HepG2 (cell line): ENCODE measurements around the gene CALY. TPM values are rescaled to one million over a fixed set of nuclear protein-coding genes. Genes with fewer than 3 reads are reported as not detected.

Source experiments
- ATAC-seq: fragments of 200-7000 bp; cut with Tn5 transposase; 3 replicates; pipeline ENCODE4 v1.9.1; 2020; ENCODE audit warnings: mild to moderate bottlenecking, moderate library complexity
- BruUV-seq: library from RNA; stranded (reverse); fragments of 400-500 nt; replicated peaks from 2 replicates; lab custom pipeline; 2021; lab: Mats Ljungman, UMichigan
- CTCF ChIA-PET: fragments of 300-600 bp; formaldehyde crosslinking; extraction: SDS; loops from one replicate; lab custom pipeline; 2021; ENCODE audit warnings: low total read pairs, inconsistent platforms, low intra/inter-chr PET ratio; lab: Yijun Ruan, JAX
- POLR2A ChIA-PET: fragments of 350-600 bp; sonication (Branson Sonifier 250); formaldehyde crosslinking; loops from one replicate; lab custom pipeline; 2020; ENCODE audit warnings: antibody characterized with exemption, inconsistent platforms; lab: Yijun Ruan, JAX
- DNase-seq: peaks from one replicate; pipeline ENCODE4 v3.0.0-alpha.2; 2015; ENCODE audit warnings: low spot score
- FAIRE-seq: peaks from 3 replicates; lab custom pipeline; 2011; peaks lifted over from hg19 to GRCh38; lab: Jason Lieb, UNC
- H2AFZ ChIP-seq: one replicate; pipeline ENCODE4 v1.6.1; 2011; ENCODE audit warnings: low read length, inconsistent platforms
- H3K27ac ChIP-seq: fragments of 300-600 bp; 3 replicates; pipeline ENCODE4 v1.8.0; 2011; ENCODE audit warnings: mixed run types, mild to moderate bottlenecking, mixed read lengths, low read length, inconsistent platforms; ENCODE audit not compliant: insufficient read depth; ENCODE audit errors: extremely low read length
- H3K27me3 ChIP-seq, 2 experiments: fragments of 200-600 bp in 1 of 2; 2 replicates in 1 of 2; 3 replicates in 1 of 2; pipeline versions ENCODE4 v1.6.0 to v1.8.0; 2011; ENCODE audit warnings: low read length in 2 of 2, mild to moderate bottlenecking in 2 of 2, moderate library complexity in 2 of 2, inconsistent platforms in 1 of 2; ENCODE audit not compliant: insufficient read depth in 2 of 2, control insufficient read depth in 1 of 2
- H3K36me3 ChIP-seq, 2 experiments: fragments of 200-600 bp in 1 of 2; replicated peaks in 1 of 2; 2 replicates in 1 of 2; 3 replicates in 1 of 2; pipeline versions ENCODE4 v1.5.1 to v1.8.0; 2011; ENCODE audit warnings: low read length in 2 of 2, inconsistent platforms in 1 of 2; ENCODE audit not compliant: insufficient read depth in 2 of 2, control insufficient read depth in 1 of 2
- H3K4me1 ChIP-seq: 2 replicates; pipeline ENCODE4 v1.5.1; 2012; ENCODE audit warnings: low read length, inconsistent platforms; ENCODE audit not compliant: insufficient read depth
- H3K4me2 ChIP-seq: 2 replicates; pipeline ENCODE4 v1.6.0; 2011; ENCODE audit warnings: low read depth, low read length, inconsistent platforms
- H3K4me3 ChIP-seq, 3 experiments: fragments of 200-600 bp in 1 of 3; sonication (generic), shearing (Covaris generic) in 1 of 3; replicated peaks in 1 of 3; 2 replicates each; pipeline ENCODE4 v1.5.1; 2011 to 2016; ENCODE audit warnings: low read length in 3 of 3, inconsistent platforms in 2 of 3, low read depth in 2 of 3, mild to moderate bottlenecking in 2 of 3, control low read depth in 1 of 3, mixed read lengths in 1 of 3; ENCODE audit not compliant: insufficient read depth in 1 of 3
- H3K79me2 ChIP-seq: one replicate; pipeline ENCODE4 v1.6.1; 2011; ENCODE audit warnings: low read length, inconsistent platforms; ENCODE audit not compliant: insufficient read depth
- H3K9ac ChIP-seq: 2 replicates; pipeline ENCODE4 v1.6.0; 2011; ENCODE audit warnings: mild to moderate bottlenecking, low read depth, low read length, inconsistent platforms; ENCODE audit not compliant: insufficient read depth
- H3K9me3 ChIP-seq: 2 replicates; pipeline ENCODE4 v1.5.1; 2012; ENCODE audit warnings: mild to moderate bottlenecking, low read length
- H4K20me1 ChIP-seq: 2 replicates; pipeline ENCODE4 v1.6.0; 2011; ENCODE audit warnings: inconsistent platforms, mild to moderate bottlenecking, low read length, moderate library complexity; ENCODE audit not compliant: insufficient read depth
- AGO2 ChIP-seq: fragments of 200-400 bp; formaldehyde crosslinking; optimal IDR thresholded peaks from 2 replicates; pipeline ENCODE3; 2017; ENCODE audit warnings: mild to moderate bottlenecking, low read depth, low read length, moderate library complexity
- FOXM1 ChIP-seq: sonication (generic); formaldehyde crosslinking; IDR thresholded peaks from 2 replicates; pipeline ENCODE4 v1.5.0; 2020; ENCODE audit warnings: missing genetic modification reagents
- GATA4 ChIP-seq: sonication (generic); IDR thresholded peaks from 2 replicates; pipeline ENCODE4 v1.6.1; 2016; ENCODE audit warnings: antibody characterized with exemption, low read depth, borderline replicate concordance
- HMGA1 ChIP-seq: sonication (generic); formaldehyde crosslinking; conservative IDR thresholded peaks from 2 replicates; pipeline ENCODE4 v1.4.0; 2020; ENCODE audit warnings: missing genetic modification reagents
- NFE2L2 ChIP-seq: fragments of 150-350 bp; IDR thresholded peaks from 2 replicates; pipeline ENCODE4 v1.6.1; 2014; ENCODE audit warnings: low read length
- RBFOX2 ChIP-seq: fragments of 200-400 bp; formaldehyde crosslinking; IDR thresholded peaks from 2 replicates; pipeline ENCODE4 v1.6.1; 2017; ENCODE audit warnings: low read depth, mild to moderate bottlenecking, low read length
- SPEN ChIP-seq: sonication (generic); formaldehyde crosslinking; IDR thresholded peaks from 2 replicates; pipeline ENCODE4 v1.5.1; 2020; ENCODE audit warnings: low read depth, mild to moderate bottlenecking, missing genetic modification reagents
- ZNF354B ChIP-seq: sonication (generic); formaldehyde crosslinking; IDR thresholded peaks from 2 replicates; pipeline ENCODE4 v1.8.0; 2022; ENCODE audit warnings: mild to moderate bottlenecking, missing genetic modification reagents
- ZNF451 ChIP-seq: sonication (generic); formaldehyde crosslinking; IDR thresholded peaks from 2 replicates; pipeline ENCODE4 v1.5.0; 2020; ENCODE audit warnings: mild to moderate bottlenecking, missing genetic modification reagents
- WGBS: methylation state at CpG from one replicate; pipeline ENCODE4 v1.1.6; 2017; ENCODE audit warnings: low lambda C conversion rate; 5-methylcytosine and 5-hydroxymethylcytosine counted together
- in situ Hi-C: cut with HindIII; loops from 2 replicates; pipeline ENCODE4 v1.10.0; 2017; ENCODE audit warnings: low pct_unique_long_range_greater_than_20kb; ENCODE audit not compliant: extremely low pct_ligation_motif_present
- intact Hi-C: fragments of 100-400 bp; cut with micrococcal nuclease; formaldehyde crosslinking; loops from one replicate; pipeline ENCODE4 v1.10.0; 2022; ENCODE audit not compliant: unreplicated experiment
- polyA plus RNA-seq, 8 experiments: library from polyadenylated mRNA; depleted of rRNA in 3 of 8; stranded (reverse) in 7 of 8; unstranded in 1 of 8; fragments of >200 nt; fragmentation: Illumina TruSeq in 4 of 8; extraction: Trizol in 4 of 8; gene quantifications; 2 replicates each; pipeline versions ENCODE4 v1.2.1 to v1.2.3, GENCODE V29; 2011 to 2016; ENCODE audit warnings: low read depth in 4 of 8, missing spikeins in 1 of 8, mixed read lengths in 1 of 8; ENCODE audit not compliant: insufficient read depth in 1 of 8
- total RNA-seq, 5 experiments: library from RNA; depleted of rRNA; stranded (reverse); fragments of >200 nt; fragmentation: Illumina TruSeq; extraction: Trizol; gene quantifications; 2 replicates each; pipeline ENCODE4 v1.2.3, GENCODE V29; 2016; ENCODE audit warnings: low read depth in 1 of 5
- TF ChIP-seq, protein P1 (sequence below): sonication (generic); formaldehyde crosslinking; IDR thresholded peaks from 2 replicates; pipeline ENCODE4 v1.8.0; 2022; ENCODE audit warnings: missing genetic modification reagents, mild to moderate bottlenecking, inconsistent platforms, borderline replicate concordance

CALY gene
- total and polyA plus RNA-seq, 2 of the 13 experiments (the other 11 are each of a cell fraction or from before 2014, with no cell fraction given) = 0.08 TPM; not detected in 1

DNA sequence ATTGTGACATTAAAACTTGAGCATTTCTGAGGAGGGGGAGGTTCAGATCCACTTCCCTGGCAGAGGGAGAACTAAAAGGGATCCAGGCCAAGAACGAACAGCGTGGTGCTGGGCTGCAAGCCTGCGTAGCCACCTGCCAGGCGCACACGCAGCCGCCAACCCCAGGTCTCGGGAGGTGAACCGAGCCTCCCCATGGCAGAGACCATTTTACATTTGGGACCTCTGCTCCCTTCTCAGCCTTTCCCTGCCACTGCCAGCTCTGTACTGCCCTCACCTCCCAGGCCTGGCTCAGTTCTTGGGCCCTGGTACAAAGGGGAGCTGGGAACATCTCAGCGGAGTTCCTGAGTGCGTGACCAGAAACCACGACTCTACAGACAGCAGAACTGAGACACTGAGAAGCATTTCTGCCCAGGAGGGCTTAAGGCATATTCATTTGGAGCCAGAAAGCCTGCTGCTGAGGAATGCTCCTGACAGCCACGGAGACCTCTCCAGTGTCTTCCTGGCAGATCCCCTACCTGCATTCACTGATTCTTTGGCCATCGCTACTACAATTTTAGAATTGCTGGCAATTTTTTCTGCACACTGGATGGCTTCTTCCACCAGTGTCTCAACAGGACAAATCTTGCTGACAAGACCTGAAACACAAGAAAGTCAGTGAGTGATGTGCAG lies 28.9 kb upstream of the CALY start:
- intact Hi-C loops (no loop called here), in situ Hi-C loops (no loop called here)
- 94% methylated on average over 8 of the region's 13 CpGs for WGBS
- Histone ChIP-seq H2AFZ (no peak overlapping the region), H3K4me2 (no peak overlapping the region), H3K9ac (no peak overlapping the region), H3K9me3 (no peaks in the 10 kb centered on the region), H3K36me3 (peaks cover 38 to 72% of the 10 kb centered on the region in 2 experiments), H3K4me3 (no peak overlapping the region), H3K27me3 (no peaks in the 10 kb centered on the region), H4K20me1 (no peaks in the 10 kb centered on the region), H3K4me1 (peaks cover 5% of the 10 kb centered on the region), H3K79me2 (no peaks in the 10 kb centered on the region), H3K27ac (no peak overlapping the region)
- BruUV-seq = no TSS peak
- POLR2A ChIA-PET = no interaction called here
- CTCF ChIA-PET = no interaction called here
- DNase-seq (no peak), FAIRE-seq (no peak), ATAC-seq (no peak)
- TF ChIP-seq AGO2 (peak; percentile 19), SPEN (CRISPR knock-in tag) (no peak), HMGA1 (no peak), ZNF354B (CRISPR knock-in tag) (no peak), NFE2L2 (no peak), GATA4 (no peak), FOXM1 (CRISPR knock-in tag) (no peak)

DNA sequence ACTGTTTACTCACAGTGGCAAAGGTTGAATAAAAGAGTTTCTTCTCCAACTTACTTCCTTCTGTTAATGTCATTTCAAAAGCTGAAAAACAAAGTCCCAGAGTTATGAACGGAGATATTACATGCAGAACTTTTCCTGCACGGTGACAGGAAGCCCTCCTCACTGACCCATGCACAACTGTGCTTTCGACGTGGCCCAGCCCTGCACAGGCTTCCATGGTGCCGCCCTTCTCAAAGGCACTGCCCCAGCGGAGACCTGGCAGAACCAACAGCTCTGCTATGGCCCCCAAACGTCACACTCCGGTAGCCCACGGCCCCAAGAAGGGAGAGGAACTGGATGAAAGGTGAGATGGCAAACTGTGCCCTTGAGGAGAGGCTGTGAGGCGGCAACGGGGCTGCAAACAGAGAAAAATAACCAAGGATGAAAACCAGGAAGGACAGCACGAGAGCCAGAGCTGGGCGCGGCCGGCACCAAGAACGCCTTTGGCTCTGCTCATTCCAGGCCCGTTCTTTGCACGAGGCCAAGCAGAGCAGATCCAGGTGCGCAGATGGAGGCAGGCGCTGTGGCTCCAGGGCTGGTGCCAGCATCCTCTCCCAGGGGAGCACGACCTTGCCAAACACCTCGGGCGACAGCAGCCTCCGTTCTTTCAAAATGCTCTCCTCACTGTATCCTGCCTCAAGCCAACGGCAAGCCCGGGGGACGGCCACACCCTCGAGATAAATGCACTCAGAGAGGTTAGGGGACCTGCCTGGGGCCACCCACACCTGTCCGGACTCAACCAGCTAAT lies 28.1 kb upstream of the CALY start:
- no peak overlapping the region for H2AFZ ChIP-seq
- intact Hi-C loops = no loop called here

More for the DNA sequence above, 28.1 kb upstream of the CALY start:
- Histone ChIP-seq H3K4me2 (no peak overlapping the region), H3K27ac (no peak overlapping the region), H3K4me1 (peaks cover 12% of the 10 kb centered on the region), H3K9ac (no peak overlapping the region), H3K36me3 (peaks cover 33 to 64% of the 10 kb centered on the region in 2 experiments), H4K20me1 (no peaks in the 10 kb centered on the region), H3K27me3 (no peaks in the 10 kb centered on the region), H3K9me3 (no peaks in the 10 kb centered on the region), H3K79me2 (no peaks in the 10 kb centered on the region), H3K4me3 (no peak overlapping the region)
- 96% methylated on average over 29 of the region's 29 CpGs for WGBS
- ChIA-PET POLR2A (interaction anchor here (1.2 kb wide), 1 partner anchor 8 kb away, joined by 3 read pairs; no protein-coding TSS in a partner anchor), CTCF (no interaction called here)
- no TSS peak for BruUV-seq
- ATAC-seq (no peak), DNase-seq (no peak), FAIRE-seq (no peak)
- TF ChIP-seq AGO2 = peak; percentile 74
- TF ChIP-seq ZNF451 (CRISPR knock-in tag) = no peak
- TF ChIP-seq, protein P1, sequence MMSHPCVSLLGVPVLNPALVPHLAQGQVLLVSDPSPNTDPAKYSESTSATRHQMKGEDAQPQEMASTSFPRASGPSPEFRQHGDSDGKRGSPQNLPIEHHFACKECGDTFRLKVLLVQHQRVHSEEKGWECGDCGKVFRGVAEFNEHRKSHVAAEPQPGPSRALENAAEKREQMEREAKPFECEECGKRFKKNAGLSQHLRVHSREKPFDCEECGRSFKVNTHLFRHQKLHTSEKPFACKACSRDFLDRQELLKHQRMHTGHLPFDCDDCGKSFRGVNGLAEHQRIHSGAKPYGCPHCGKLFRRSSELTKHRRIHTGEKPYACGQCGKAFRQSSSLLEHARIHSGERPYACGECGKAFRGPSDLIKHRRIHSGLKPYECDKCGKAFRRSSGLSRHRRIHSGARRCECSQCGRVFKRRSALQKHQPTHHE (CRISPR knock-in tag) = no peak
- peak; percentile 67; the same call in 1 of the 2 replicates for TF ChIP-seq RBFOX2
- in situ Hi-C loops = no loop called here
